Adrenal gland (tissue), 12 donors: ENCODE measurements around the gene RYR2. TPM values are rescaled to one million over a fixed set of nuclear protein-coding genes. Genes with fewer than 3 reads are reported as not detected.

Experiments used
- DNase-seq, 7 donors: peaks; one replicate each; pipeline ENCODE4 v3.0.0-alpha.2; 2019 to 2020
- H3K27ac ChIP-seq, 5 donors: fragments of 200-600 bp; sonication (generic) in 4 of 5; 1 replicate in 3 of 5; 2 replicates in 2 of 5; pipeline versions ENCODE4 v1.5.1 to v1.8.0; 2016 to 2020; ENCODE audit warnings: mild to moderate bottlenecking in 1 of 5
- H3K27me3 ChIP-seq: fragments of 200-600 bp; 2 replicates; pipeline ENCODE4 v1.8.0; 2021
- H3K36me3 ChIP-seq, 2 donors: fragments of 200-600 bp; replicated peaks in 1 of 2; 1 replicate in 1 of 2; 2 replicates in 1 of 2; pipeline versions ENCODE4 v1.5.1 to v1.8.0; 2018 to 2022
- H3K4me1 ChIP-seq, 2 donors: fragments of 200-600 bp; replicated peaks in 1 of 2; 1 replicate in 1 of 2; 2 replicates in 1 of 2; pipeline versions ENCODE4 v1.5.1 to v1.8.0; 2018 to 2021
- H3K4me3 ChIP-seq, 4 donors: fragments of 200-600 bp; sonication (generic) in 3 of 4; one replicate each; pipeline ENCODE4 v1.5.1; 2016 to 2018
- H3K9me3 ChIP-seq, 3 donors: fragments of 200-600 bp; sonication (generic) in 1 of 3; replicated peaks in 1 of 3; 1 replicate in 2 of 3; 2 replicates in 1 of 3; pipeline versions ENCODE4 v1.5.1 to v1.8.0; 2016 to 2021
- POLR2A ChIP-seq, 2 donors: fragments of 450-650 bp; IDR thresholded peaks; one replicate each; pipeline ENCODE4 v1.6.1; 2017; ENCODE audit warnings: antibody characterized with exemption in 2 of 2, mild to moderate bottlenecking in 2 of 2, moderate library complexity in 1 of 2
- WGBS, 4 donors: extraction: QIAGEN DNeasy Blood & Tissue Kit in 2 of 4; methylation state at CpG; one replicate each; pipeline versions ENCODE4 v1.1.5 to v1.1.7; 2013 to 2017; 5-methylcytosine and 5-hydroxymethylcytosine counted together
- intact Hi-C, 2 donors: fragments of 100-400 bp; cut with DNase I; formaldehyde crosslinking; loops; one replicate each; pipeline versions ENCODE4 v1.14.1 to v1.15.0; 2022 to 2023
- polyA plus RNA-seq, 3 donors: library from polyadenylated mRNA; stranded (reverse); fragments of 200-250 nt in 2 of 3; fragments of 350-450 nt in 1 of 3; fragmentation: Illumina TruSeq in 1 of 3; extraction: RNeasy Lipid Tissue Mini Kit (QIAGEN cat#74804) in 1 of 3; gene quantifications; one replicate each; pipeline ENCODE4 v1.2.3, GENCODE V29; 2013 to 2014
- total RNA-seq, 9 donors: library from RNA; depleted of rRNA in 4 of 9; stranded (reverse); fragments of >200 nt in 4 of 9; fragments of 120-200 nt in 1 of 9; fragmentation: NEBNext Ultra II Directional in 1 of 9; extraction: Animal tissue kit (Norgen Biotek cat#: 25700) in 1 of 9; gene quantifications; one replicate each; pipeline versions ENCODE4 v1.1.0 to v1.2.4, GENCODE V29; 2013 to 2023
- TF ChIP-seq, protein P1 (sequence below), 6 experiments: fragments of 450-650 bp in 4 of 6; fragments of 200-600 bp in 2 of 6; sonication (generic) in 1 of 6; IDR thresholded peaks; 1 replicate in 5 of 6; 2 replicates in 1 of 6; pipeline versions ENCODE4 v1.5.1 to v1.8.0; 2016 to 2021; ENCODE audit warnings: antibody characterized with exemption in 6 of 6, mild to moderate bottlenecking in 2 of 6, moderate library complexity in 1 of 6
- donor health status: healthy with polysubstance abuse.
- donor health status: Bipolar disorder and iron deficiency.
- donor health status: DM: yes; HTN: yes; CAD: no.
- donor health status: DM: no; HTN: no; CAD: no.
- donor health status: DM: no; HTN: no; CAD: no.
- donor health status: DM: yes; HTN: yes; CAD: no.

The RYR2 gene
- total and polyA plus RNA-seq, 12 donors = 0.07 to 6.3 (median 0.18) TPM; not detected in 1

DNA sequence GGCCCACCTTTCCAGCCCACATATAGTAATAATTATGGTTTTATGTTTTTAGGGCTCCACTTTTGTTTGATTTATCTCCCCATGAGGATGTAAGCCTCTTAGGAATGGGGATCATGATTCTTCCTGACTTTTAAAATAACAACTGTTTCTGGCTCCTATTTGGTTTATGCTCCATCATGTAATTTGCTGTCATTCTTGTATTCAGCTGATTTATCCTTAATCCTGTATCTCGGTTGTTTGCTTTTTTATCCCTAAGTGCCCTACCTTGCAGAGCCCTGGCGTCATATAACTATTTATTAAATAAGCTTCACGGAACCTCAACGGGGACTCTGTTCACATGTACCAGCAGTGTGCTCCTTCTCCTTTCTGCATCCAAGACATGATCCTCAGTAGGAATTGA, 70.7 kb downstream of the RYR2 start:
- Histone ChIP-seq H3K27ac (no peak overlapping the region), H3K9me3 (no peaks in the 10 kb centered on the region), H3K36me3 (no peaks in the 10 kb centered on the region), H3K4me3 (no peak overlapping the region), H3K27me3 (no peaks in the 10 kb centered on the region), H3K4me1 (no peaks in the 10 kb centered on the region)
- TF ChIP-seq POLR2A (IDR thresholded peaks at IDR 0.05) = no peak
- TF ChIP-seq, protein P1, sequence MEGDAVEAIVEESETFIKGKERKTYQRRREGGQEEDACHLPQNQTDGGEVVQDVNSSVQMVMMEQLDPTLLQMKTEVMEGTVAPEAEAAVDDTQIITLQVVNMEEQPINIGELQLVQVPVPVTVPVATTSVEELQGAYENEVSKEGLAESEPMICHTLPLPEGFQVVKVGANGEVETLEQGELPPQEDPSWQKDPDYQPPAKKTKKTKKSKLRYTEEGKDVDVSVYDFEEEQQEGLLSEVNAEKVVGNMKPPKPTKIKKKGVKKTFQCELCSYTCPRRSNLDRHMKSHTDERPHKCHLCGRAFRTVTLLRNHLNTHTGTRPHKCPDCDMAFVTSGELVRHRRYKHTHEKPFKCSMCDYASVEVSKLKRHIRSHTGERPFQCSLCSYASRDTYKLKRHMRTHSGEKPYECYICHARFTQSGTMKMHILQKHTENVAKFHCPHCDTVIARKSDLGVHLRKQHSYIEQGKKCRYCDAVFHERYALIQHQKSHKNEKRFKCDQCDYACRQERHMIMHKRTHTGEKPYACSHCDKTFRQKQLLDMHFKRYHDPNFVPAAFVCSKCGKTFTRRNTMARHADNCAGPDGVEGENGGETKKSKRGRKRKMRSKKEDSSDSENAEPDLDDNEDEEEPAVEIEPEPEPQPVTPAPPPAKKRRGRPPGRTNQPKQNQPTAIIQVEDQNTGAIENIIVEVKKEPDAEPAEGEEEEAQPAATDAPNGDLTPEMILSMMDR (IDR thresholded peaks at IDR 0.05) = no peak
- DNase-seq = no peak
- intact Hi-C loops = no loop called here
- 61 to 69% (median 65%) methylated on average over 4 of the region's 4 CpGs for WGBS, 4 donors

DNA sequence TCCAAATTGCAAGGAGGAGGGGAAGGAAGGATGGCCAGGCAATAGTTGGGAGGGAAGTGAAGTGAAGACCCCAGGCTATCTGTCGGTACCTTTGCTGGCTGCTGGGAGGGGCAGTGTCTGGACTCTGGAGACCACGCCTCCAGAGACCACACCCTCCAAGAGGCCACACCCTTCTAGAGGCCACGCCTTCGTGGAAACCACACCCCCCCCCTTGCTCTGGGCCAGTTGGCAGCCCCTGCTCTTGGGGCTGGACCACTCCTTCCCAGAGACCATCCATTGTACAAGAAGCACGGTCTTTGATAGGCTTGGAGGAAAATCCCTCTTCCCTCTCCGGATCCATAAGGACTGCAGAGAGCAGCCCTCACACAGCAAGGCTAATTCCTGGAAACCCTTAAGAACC, 73.1 kb downstream of the RYR2 start:
- intact Hi-C loops = no loop called here
- no peaks in the 10 kb centered on the region for H3K36me3 ChIP-seq
- H3K9me3 ChIP-seq = no peaks in the 10 kb centered on the region
- no peak overlapping the region for H3K27ac ChIP-seq
- no peaks in the 10 kb centered on the region for H3K27me3 ChIP-seq
- no peaks in the 10 kb centered on the region for H3K4me1 ChIP-seq
- 65 to 91% (median 79%) methylated on average over 3 to 6 of the region's 6 CpGs for WGBS, 4 donors
- DNase-seq = no peak
- no peak overlapping the region for H3K4me3 ChIP-seq
- no peak for TF ChIP-seq POLR2A (IDR thresholded peaks at IDR 0.05)
- TF ChIP-seq, protein P1 (IDR thresholded peaks at IDR 0.05) = no peak

DNA sequence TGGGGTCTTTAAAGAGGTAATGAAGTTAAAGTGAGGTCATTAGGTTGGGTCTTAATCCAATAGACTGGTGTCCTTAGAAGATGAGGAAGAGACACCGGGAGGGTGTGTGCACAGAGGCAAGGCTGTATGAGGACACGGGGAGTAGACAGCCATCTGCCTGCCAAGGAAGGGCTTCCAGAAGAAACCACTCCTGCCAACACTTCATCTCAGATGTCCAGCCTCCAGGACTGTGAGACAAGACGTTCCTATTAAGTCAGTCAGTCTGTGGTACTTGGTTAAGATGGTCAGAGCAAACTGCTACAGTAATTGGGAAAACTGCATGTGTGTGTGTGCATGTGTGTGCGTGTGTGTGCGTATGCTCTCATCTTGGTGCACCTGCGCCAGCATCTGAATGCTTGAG, 77.1 kb downstream of the RYR2 start:
- Histone ChIP-seq H3K4me3 (no peak overlapping the region), H3K36me3 (no peaks in the 10 kb centered on the region), H3K27me3 (no peaks in the 10 kb centered on the region), H3K4me1 (no peaks in the 10 kb centered on the region), H3K27ac (no peak overlapping the region), H3K9me3 (no peaks in the 10 kb centered on the region)
- DNase-seq = no peak
- 81 to 87% (median 84%) methylated on average over 6 of the region's 6 CpGs for WGBS, 4 donors
- TF ChIP-seq POLR2A (IDR thresholded peaks at IDR 0.05) = no peak
- TF ChIP-seq, protein P1 (IDR thresholded peaks at IDR 0.05) = no peak
- intact Hi-C loops = no loop called here

DNA sequence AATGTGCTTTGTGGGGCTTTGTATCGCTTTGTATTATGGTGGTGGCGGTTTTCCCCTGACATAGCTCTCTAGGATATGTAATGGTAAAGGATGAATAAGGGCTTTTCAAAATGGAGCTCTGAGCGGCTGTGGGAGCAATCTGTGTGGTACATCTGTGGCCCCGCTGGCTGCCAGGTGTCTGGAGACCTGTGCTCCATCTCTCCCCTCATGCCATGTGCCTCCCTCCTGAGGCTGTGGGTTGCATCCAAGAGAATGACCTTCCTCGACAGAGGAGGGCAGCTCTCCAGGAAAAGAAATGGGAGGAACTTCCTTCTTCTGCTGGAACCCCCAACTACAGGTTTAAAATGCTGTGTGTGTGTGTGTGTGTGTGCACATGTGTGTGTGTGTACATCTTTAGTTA, 78.7 kb downstream of the RYR2 start:
- 70 to 73% (median 71%) methylated on average over 4 to 5 of the region's 5 CpGs for WGBS, 4 donors
- H3K27me3 ChIP-seq = no peaks in the 10 kb centered on the region
- no peak overlapping the region for H3K4me3 ChIP-seq
- intact Hi-C loops = no loop called here
- no peak overlapping the region for H3K27ac ChIP-seq
- H3K9me3 ChIP-seq = no peaks in the 10 kb centered on the region
- DNase-seq = no peak
- H3K36me3 ChIP-seq = no peaks in the 10 kb centered on the region
- TF ChIP-seq, protein P1 (IDR thresholded peaks at IDR 0.05) = no peak
- H3K4me1 ChIP-seq = no peaks in the 10 kb centered on the region
